ENCODE data around the gene NCBP2L. TPM values are rescaled to one million over a fixed set of nuclear protein-coding genes. Genes with fewer than 3 reads are reported as not detected.

The NCBP2L gene
- total and polyA plus RNA-seq, 9 of the 15 experiments (the other 6 are each of a cell fraction or from before 2014, with no cell fraction given) = not detected

DNA sequence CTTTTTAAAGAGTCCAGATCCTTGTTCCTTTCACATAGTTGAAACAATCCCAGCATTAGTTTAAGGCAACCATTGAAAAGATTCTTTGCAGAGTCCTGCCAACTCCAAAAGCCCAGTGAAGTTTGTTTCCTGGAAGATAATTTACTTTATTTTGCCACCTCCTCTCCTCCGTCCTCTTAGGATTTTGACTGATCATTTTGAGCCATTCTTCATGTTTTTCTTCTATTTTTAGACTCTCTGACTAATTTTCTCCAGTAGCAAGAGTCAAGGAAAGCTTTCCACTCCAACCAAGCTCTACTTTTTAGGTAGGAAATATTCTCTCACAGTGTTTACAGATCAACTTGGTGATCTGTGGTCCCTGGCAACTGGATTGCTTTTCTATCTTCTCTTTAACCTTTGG, 10.3 kb downstream of the NCBP2L start:
- Histone ChIP-seq H3K4me3 (no peak overlapping the region), H2AFZ (ENCODE audit: low read depth, low read length) (no peak overlapping the region), H3K4me2 (ENCODE audit: insufficient read depth, low read length) (no peak overlapping the region), H3K9me3 (replicated peaks; ENCODE audit: control insufficient read depth, insufficient read depth, low read depth, low read length) (no peaks in the 10 kb centered on the region), H3K4me1 (replicated peaks in 1 of 2; ENCODE audit: control insufficient read depth in 2 of 2, insufficient read depth in 2 of 2, low read length in 2 of 2) (no peaks in the 10 kb centered on the region), H3K27ac (ENCODE audit: extremely low read depth, low read depth, low read length) (no peak overlapping the region), H3K36me3 (ENCODE audit: control insufficient read depth, insufficient read depth, low read length) (no peaks in the 10 kb centered on the region), H3K27me3 (ENCODE audit: control insufficient read depth in 2 of 2, insufficient read depth in 2 of 2, low read length in 2 of 2) (no peaks in the 10 kb centered on the region; a peak in 1 of 5 replicates), H3K9me1 (ENCODE audit: control insufficient read depth, insufficient read depth, low read length) (no peaks in the 10 kb centered on the region), H4K20me1 (replicated peaks; ENCODE audit: control insufficient read depth, insufficient read depth, low read length) (no peaks in the 10 kb centered on the region), H3K9ac (ENCODE audit: insufficient read depth in 1 of 2, low read depth in 2 of 2, low read length in 2 of 2) (no peak overlapping the region), H3K79me2 (ENCODE audit: control insufficient read depth, insufficient read depth, low read length) (no peaks in the 10 kb centered on the region)
- intact Hi-C loops (cut with micrococcal nuclease) = no loop called here
- FAIRE-seq (no peak), ATAC-seq (no peak), DNase-seq (ENCODE audit: extremely low read depth in 1 of 4, low spot score in 3 of 4) (no peak)
- TF ChIP-seq ERF (CRISPR knock-in tag; IDR thresholded peaks at IDR 0.05) = no peak
- no peak for TF ChIP-seq SP1 (CRISPR knock-in tag; IDR thresholded peaks at IDR 0.05)
- TF ChIP-seq ZC3H8 (IDR thresholded peaks at IDR 0.05) = no peak
- TF ChIP-seq, protein P1, sequence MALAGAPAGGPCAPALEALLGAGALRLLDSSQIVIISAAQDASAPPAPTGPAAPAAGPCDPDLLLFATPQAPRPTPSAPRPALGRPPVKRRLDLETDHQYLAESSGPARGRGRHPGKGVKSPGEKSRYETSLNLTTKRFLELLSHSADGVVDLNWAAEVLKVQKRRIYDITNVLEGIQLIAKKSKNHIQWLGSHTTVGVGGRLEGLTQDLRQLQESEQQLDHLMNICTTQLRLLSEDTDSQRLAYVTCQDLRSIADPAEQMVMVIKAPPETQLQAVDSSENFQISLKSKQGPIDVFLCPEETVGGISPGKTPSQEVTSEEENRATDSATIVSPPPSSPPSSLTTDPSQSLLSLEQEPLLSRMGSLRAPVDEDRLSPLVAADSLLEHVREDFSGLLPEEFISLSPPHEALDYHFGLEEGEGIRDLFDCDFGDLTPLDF (CRISPR knock-in tag; IDR thresholded peaks at IDR 0.05) = no peak
- no peak for TF ChIP-seq ZFX (CRISPR knock-in tag; IDR thresholded peaks at IDR 0.05)
- TF ChIP-seq, protein P2, sequence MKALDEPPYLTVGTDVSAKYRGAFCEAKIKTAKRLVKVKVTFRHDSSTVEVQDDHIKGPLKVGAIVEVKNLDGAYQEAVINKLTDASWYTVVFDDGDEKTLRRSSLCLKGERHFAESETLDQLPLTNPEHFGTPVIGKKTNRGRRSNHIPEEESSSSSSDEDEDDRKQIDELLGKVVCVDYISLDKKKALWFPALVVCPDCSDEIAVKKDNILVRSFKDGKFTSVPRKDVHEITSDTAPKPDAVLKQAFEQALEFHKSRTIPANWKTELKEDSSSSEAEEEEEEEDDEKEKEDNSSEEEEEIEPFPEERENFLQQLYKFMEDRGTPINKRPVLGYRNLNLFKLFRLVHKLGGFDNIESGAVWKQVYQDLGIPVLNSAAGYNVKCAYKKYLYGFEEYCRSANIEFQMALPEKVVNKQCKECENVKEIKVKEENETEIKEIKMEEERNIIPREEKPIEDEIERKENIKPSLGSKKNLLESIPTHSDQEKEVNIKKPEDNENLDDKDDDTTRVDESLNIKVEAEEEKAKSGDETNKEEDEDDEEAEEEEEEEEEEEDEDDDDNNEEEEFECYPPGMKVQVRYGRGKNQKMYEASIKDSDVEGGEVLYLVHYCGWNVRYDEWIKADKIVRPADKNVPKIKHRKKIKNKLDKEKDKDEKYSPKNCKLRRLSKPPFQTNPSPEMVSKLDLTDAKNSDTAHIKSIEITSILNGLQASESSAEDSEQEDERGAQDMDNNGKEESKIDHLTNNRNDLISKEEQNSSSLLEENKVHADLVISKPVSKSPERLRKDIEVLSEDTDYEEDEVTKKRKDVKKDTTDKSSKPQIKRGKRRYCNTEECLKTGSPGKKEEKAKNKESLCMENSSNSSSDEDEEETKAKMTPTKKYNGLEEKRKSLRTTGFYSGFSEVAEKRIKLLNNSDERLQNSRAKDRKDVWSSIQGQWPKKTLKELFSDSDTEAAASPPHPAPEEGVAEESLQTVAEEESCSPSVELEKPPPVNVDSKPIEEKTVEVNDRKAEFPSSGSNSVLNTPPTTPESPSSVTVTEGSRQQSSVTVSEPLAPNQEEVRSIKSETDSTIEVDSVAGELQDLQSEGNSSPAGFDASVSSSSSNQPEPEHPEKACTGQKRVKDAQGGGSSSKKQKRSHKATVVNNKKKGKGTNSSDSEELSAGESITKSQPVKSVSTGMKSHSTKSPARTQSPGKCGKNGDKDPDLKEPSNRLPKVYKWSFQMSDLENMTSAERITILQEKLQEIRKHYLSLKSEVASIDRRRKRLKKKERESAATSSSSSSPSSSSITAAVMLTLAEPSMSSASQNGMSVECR (CRISPR knock-in tag; IDR thresholded peaks at IDR 0.05) = no peak
- no peak for TF ChIP-seq RFX5 (IDR thresholded peaks at IDR 0.05; ENCODE audit: low read depth, low read length)
- TF ChIP-seq FOXA3 (CRISPR knock-in tag; conservative IDR thresholded peaks at IDR 0.05 in 1 of 2, IDR thresholded peaks at IDR 0.05 in 1 of 2) = no peak
- TF ChIP-seq ZKSCAN8 (CRISPR knock-in tag; IDR thresholded peaks at IDR 0.05) = no peak
- TF ChIP-seq, protein P3, sequence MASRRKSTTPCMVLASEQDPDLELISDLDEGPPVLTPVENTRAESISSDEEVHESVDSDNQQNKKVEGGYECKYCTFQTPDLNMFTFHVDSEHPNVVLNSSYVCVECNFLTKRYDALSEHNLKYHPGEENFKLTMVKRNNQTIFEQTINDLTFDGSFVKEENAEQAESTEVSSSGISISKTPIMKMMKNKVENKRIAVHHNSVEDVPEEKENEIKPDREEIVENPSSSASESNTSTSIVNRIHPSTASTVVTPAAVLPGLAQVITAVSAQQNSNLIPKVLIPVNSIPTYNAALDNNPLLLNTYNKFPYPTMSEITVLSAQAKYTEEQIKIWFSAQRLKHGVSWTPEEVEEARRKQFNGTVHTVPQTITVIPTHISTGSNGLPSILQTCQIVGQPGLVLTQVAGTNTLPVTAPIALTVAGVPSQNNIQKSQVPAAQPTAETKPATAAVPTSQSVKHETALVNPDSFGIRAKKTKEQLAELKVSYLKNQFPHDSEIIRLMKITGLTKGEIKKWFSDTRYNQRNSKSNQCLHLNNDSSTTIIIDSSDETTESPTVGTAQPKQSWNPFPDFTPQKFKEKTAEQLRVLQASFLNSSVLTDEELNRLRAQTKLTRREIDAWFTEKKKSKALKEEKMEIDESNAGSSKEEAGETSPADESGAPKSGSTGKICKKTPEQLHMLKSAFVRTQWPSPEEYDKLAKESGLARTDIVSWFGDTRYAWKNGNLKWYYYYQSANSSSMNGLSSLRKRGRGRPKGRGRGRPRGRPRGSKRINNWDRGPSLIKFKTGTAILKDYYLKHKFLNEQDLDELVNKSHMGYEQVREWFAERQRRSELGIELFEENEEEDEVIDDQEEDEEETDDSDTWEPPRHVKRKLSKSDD (conservative IDR thresholded peaks at IDR 0.05; ENCODE audit: low read length) = no peak
- no peak for TF ChIP-seq PCBP2 (IDR thresholded peaks at IDR 0.05; ENCODE audit: low read depth, low read length, poor library complexity, severe bottlenecking)
- TF ChIP-seq ETS2 (tag; IDR thresholded peaks at IDR 0.05; ENCODE audit: borderline replicate concordance, poor library complexity, severe bottlenecking) = no peak
- no peak for TF ChIP-seq RAD21 (CRISPR knock-in tag; conservative IDR thresholded peaks at IDR 0.05 in 1 of 2, IDR thresholded peaks at IDR 0.05 in 1 of 2)
- ChIA-PET CTCF (ENCODE audit: low intra/inter-chr PET ratio) (no interaction called here), POLR2A (interaction anchor here (1.2 kb wide), 1 partner anchor 98 kb away, joined by 5 read pairs; no protein-coding TSS in a partner anchor)
- BruUV-seq (replicated peaks) = no TSS peak
- in situ Hi-C loops (cut with MboI) = no loop called here
- WGBS (ENCODE audit: insufficient coverage, low coverage, missing lambda C conversion rate) = 0% methylated on average over 1 of the region's 1 CpG
